ENCODE results near the gene PTP4A2. TPM values are rescaled to one million over a fixed set of nuclear protein-coding genes. Genes with fewer than 3 reads are reported as not detected.
A peak's percentile ranks its signal among the peaks of the same experiment; 100 is the strongest.
"Not testable (repeated sequence)": the region's sequence is repeated elsewhere in the genome, so short reads cannot be mapped to it uniquely, and the experiment has no call there.

The PTP4A2 gene
- total RNA-seq, 2 experiments from 2014 or later, result 275 to 285 TPM

- CTCF ChIA-PET, result interaction anchor here (1.5 to 15.5 kb wide), 5 partner anchors 9 to 129 kb away, joined by 3 to 487 read pairs (median 6); partner anchors contain the start of gene SPOCD1
- H3K4me1 Mint-ChIP-seq (ENCODE audit: low read depth), result peaks cover 51% of the 10 kb centered on the region
- intact Hi-C loops (cut with micrococcal nuclease), result loop anchor here (1.0 to 5.0 kb wide), 2 partner anchors 12 to 68 kb away; partner anchors contain the start of gene KHDRBS1
- peak overlapping the region; percentile 76 for H3K4me3 Mint-ChIP-seq
- H3K36me3 Mint-ChIP-seq, result no peaks in the 10 kb centered on the region
- H3K9me3 Mint-ChIP-seq, result no peaks in the 10 kb centered on the region
- POLR2A ChIA-PET, result interaction anchor here (0.6 to 8.6 kb wide), 5 partner anchors 9 to 69 kb away, joined by 3 to 130 read pairs (median 5); partner anchors contain the start of gene KHDRBS1
- H3K27ac Mint-ChIP-seq, result peak overlapping the region; percentile 91
- H3K27me3 Mint-ChIP-seq, result no peaks in the 10 kb centered on the region
- DNase-seq, result peak; percentile 89
Measured at GRCh38 chr1:31944205-31945089, 6.3 kb upstream of the PTP4A2 start.

DNA sequence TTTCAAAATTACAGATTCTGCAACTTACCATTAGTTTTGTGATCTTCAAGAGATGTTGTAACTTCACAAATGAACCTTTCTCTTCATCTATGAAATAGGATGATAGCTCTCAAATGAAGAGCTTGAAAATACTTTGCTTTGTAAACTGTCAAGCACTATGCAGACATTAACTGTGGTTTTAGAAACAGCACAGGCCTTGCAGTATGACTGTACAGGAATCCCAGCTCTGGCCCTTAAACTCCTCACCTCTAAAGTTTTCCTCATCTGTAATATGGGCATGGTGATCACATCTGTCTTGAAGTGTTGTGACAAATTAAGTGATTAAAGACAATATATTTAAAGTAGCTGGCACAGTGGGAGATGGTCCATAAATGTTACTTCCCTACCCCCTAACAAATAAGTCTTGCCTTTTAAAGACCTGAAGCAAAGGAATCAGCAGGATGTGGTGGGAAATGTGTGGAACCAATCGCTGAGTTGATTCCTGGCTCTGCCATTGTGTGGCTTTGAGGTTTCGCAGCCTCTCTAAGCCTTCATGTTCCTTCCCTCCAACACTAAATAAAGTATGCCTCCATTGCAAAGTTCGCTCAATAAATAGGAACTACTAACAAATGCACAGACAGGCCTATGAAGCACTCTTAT is 5.5 kb upstream of the PTP4A2 start:
- ChIA-PET CTCF (interaction anchor here (1.1 to 15.5 kb wide), 7 partner anchors 8 to 154 kb away, joined by 3 to 487 read pairs (median 5); partner anchors contain the start of gene SPOCD1), POLR2A (interaction anchor here (0.6 to 8.6 kb wide), 7 partner anchors 11 to 70 kb away, joined by 3 to 130 read pairs (median 5); partner anchors contain the start of gene KHDRBS1)
- Mint-ChIP-seq H3K27me3 (no peaks in the 10 kb centered on the region), H3K36me3 (no peaks in the 10 kb centered on the region), H3K4me3 (peak overlapping the region; percentile 76), H3K9me3 (no peaks in the 10 kb centered on the region), H3K4me1 (ENCODE audit: low read depth) (peaks cover 59% of the 10 kb centered on the region), H3K27ac (peak overlapping the region; percentile 91)
- intact Hi-C loops (cut with micrococcal nuclease), result loop anchor here (1.0 to 5.0 kb wide), 3 partner anchors 13 to 69 kb away; partner anchors contain the start of gene KHDRBS1
- peak; percentile 58 for DNase-seq

DNA sequence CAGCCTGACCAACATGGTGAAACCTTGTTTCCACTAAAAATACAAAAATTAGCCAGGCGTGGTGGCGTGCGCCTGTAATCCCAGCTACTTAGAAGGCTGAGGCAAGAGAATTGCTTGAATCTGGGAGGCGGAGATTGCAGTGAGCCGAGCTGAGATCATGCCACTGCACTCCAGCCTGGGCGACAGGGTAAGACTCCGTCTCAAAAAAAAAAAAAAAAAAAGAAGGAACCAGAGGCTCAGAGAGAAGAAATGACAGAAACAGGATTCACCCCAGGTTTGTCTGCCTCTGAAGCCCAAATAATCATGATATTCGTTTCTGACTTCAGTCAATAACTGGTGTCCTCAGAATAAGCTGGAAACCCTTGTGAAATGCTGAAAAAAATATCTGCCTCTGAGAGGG is 3.9 kb upstream of the PTP4A2 start:
- intact Hi-C loops (cut with micrococcal nuclease), result loop anchor here (2.0 to 5.0 kb wide), 2 partner anchors 13 to 70 kb away; partner anchors contain the start of gene KHDRBS1

GRCh38 chr1:31939484-31940329 is 1.5 kb upstream of the PTP4A2 start:
- Mint-ChIP-seq H3K4me3 (peak overlapping the region; percentile 76), H3K27ac (peak overlapping the region; percentile 95), H3K36me3 (peaks cover 24% of the 10 kb centered on the region), H3K27me3 (no peaks in the 10 kb centered on the region), H3K9me3 (no peaks in the 10 kb centered on the region), H3K4me1 (ENCODE audit: low read depth) (peaks cover 66% of the 10 kb centered on the region)
- DNase-seq, result peak; percentile 92
- ChIA-PET CTCF (interaction anchor here (0.6 to 15.5 kb wide), 16 partner anchors 8 to 151 kb away, joined by 3 to 487 read pairs (median 3); no protein-coding TSS in a partner anchor), POLR2A (interaction anchor here (1.0 to 8.6 kb wide), 7 partner anchors 13 to 29 kb away, joined by 3 to 130 read pairs (median 4); no protein-coding TSS in a partner anchor)
- intact Hi-C loops (cut with micrococcal nuclease), result loop anchor here (1.0 to 10.0 kb wide), 7 partner anchors 17 to 1185 kb away; partner anchors contain the start of genes KHDRBS1, LAPTM5, MARCKSL1 and TMEM39B

More for the DNA sequence above, 3.9 kb upstream of the PTP4A2 start:
- Mint-ChIP-seq H3K4me1 (ENCODE audit: low read depth) (peaks cover 60% of the 10 kb centered on the region), H3K4me3 (peak overlapping the region; percentile 2), H3K27ac (peak overlapping the region; percentile 69)
- not testable (repeated sequence) for H3K27me3 Mint-ChIP-seq, H3K36me3 Mint-ChIP-seq, H3K9me3 Mint-ChIP-seq, DNase-seq
- ChIA-PET CTCF (interaction anchor here (1.2 to 15.5 kb wide), 2 partner anchors 8 to 17 kb away, joined by 3 to 487 read pairs; no protein-coding TSS in a partner anchor), POLR2A (interaction anchor here (1.0 to 8.6 kb wide), 3 partner anchors 9 to 13 kb away, joined by 3 to 130 read pairs (median 6); no protein-coding TSS in a partner anchor)

GRCh38 chr1:31937300-31938183 is 626 bp downstream of the PTP4A2 start:
- no peaks in the 10 kb centered on the region for H3K9me3 Mint-ChIP-seq
- CTCF ChIA-PET, result interaction anchor here (0.7 to 15.5 kb wide), 9 partner anchors 8 to 199 kb away, joined by 3 to 487 read pairs (median 4); partner anchors contain the start of gene SPOCD1
- H3K27ac Mint-ChIP-seq, result peak overlapping the region; percentile 96
- peak; percentile 84 for DNase-seq
- POLR2A ChIA-PET, result interaction anchor here (0.7 to 8.6 kb wide), 11 partner anchors 8 to 170 kb away, joined by 3 to 130 read pairs (median 4); partner anchors contain the start of genes KHDRBS1 and KPNA6
- peaks cover 66% of the 10 kb centered on the region for H3K4me1 Mint-ChIP-seq (ENCODE audit: low read depth)
- peak overlapping the region; percentile 98 for H3K4me3 Mint-ChIP-seq
- no peaks in the 10 kb centered on the region for H3K27me3 Mint-ChIP-seq
- H3K36me3 Mint-ChIP-seq, result peaks cover 32% of the 10 kb centered on the region
- intact Hi-C loops (cut with micrococcal nuclease), result loop anchor here (2.0 to 10.0 kb wide), 4 partner anchors 135 to 1183 kb away; partner anchors contain the start of genes LAPTM5, MARCKSL1 and TMEM39B

- ChIA-PET CTCF (interaction anchor here (15.5 kb wide), 1 partner anchor 22 kb away, joined by 487 read pairs; no protein-coding TSS in a partner anchor), POLR2A (interaction anchor here (1.0 kb wide), 1 partner anchor 19 kb away, joined by 3 read pairs; no protein-coding TSS in a partner anchor)
- intact Hi-C loops (cut with micrococcal nuclease), result loop anchor here (1.0 to 10.0 kb wide), 4 partner anchors 9 to 1182 kb away; partner anchors contain the start of genes LAPTM5, MARCKSL1 and TMEM39B
- Mint-ChIP-seq H3K27me3 (no peaks in the 10 kb centered on the region), H3K9me3 (no peaks in the 10 kb centered on the region), H3K36me3 (peaks cover 33% of the 10 kb centered on the region), H3K4me3 (peak overlapping the region; percentile 98), H3K27ac (peak overlapping the region; percentile 96), H3K4me1 (ENCODE audit: low read depth) (peaks cover 66% of the 10 kb centered on the region)
- DNase-seq, result no peak
Measured at GRCh38 chr1:31936981-31937299, 1.2 kb downstream of the PTP4A2 start.

- Mint-ChIP-seq H3K4me3 (peak overlapping the region; percentile 98), H3K9me3 (no peaks in the 10 kb centered on the region), H3K27ac (peak overlapping the region; percentile 96), H3K27me3 (no peaks in the 10 kb centered on the region), H3K36me3 (peaks cover 36% of the 10 kb centered on the region), H3K4me1 (ENCODE audit: low read depth) (peaks cover 70% of the 10 kb centered on the region)
- ChIA-PET POLR2A (interaction anchor here (1.0 to 1.7 kb wide), 3 partner anchors 10 to 26 kb away, joined by 3 to 7 read pairs (median 3); no protein-coding TSS in a partner anchor), CTCF (interaction anchor here (1.3 to 15.5 kb wide), 2 partner anchors 8 to 22 kb away, joined by 10 to 487 read pairs; no protein-coding TSS in a partner anchor)
- peak; percentile 36 for DNase-seq
- intact Hi-C loops (cut with micrococcal nuclease), result loop anchor here (1.0 to 10.0 kb wide), 4 partner anchors 8 to 1182 kb away; partner anchors contain the start of genes LAPTM5, MARCKSL1 and TMEM39B
Measured at GRCh38 chr1:31936278-31936980, 1.7 kb downstream of the PTP4A2 start.

DNA sequence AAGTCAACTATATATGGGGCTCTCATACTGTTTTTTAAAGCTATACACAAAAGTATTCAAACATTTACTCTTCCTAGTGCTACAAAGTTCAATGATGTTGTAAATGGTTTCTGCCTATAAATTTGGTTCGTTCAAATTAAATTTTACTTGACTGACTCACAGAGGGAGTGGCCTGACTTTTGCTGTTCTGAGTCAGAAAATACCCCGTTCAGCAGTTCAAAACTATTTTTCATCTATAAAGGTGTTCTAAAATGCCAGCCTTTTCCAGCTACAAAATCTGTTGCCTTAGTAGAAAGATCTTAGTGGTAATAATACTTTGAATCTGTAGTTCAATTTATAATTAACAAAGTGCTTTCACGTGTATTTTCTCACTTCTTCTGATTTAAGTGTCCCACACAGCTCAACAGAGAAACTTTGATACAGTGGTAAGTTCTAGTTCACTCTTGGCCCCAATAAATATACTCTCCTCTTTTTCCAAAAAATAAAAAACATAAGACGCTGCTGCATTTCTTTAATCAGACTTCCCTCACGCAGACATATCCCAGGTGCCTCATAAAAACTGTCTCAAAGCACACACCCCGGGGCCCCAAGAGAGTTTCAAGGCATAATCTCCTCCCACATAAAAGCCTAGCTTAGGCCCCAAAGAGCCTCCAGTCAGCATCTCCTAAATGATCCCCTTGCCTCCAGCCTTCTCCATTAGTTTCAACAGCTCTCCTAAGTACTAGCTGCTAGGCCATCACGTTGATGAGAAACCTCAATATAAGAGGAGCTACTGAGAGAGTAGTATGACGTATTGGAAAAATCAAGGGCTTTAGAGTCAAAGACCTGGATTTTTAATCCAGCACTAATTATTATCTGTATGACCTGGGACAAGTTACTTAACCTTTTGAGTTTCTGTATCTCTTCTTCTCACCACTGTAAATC is 3.2 kb downstream of the PTP4A2 start:
- intact Hi-C loops (cut with micrococcal nuclease), result loop anchor here (1.0 to 10.0 kb wide), 5 partner anchors 24 to 1180 kb away; partner anchors contain the start of genes LAPTM5, MARCKSL1 and TMEM39B
- Mint-ChIP-seq H3K4me3 (peak overlapping the region; percentile 98), H3K4me1 (ENCODE audit: low read depth) (peaks cover 76% of the 10 kb centered on the region), H3K36me3 (peaks cover 40% of the 10 kb centered on the region), H3K27ac (peak overlapping the region; percentile 96), H3K27me3 (no peaks in the 10 kb centered on the region), H3K9me3 (no peaks in the 10 kb centered on the region)
- POLR2A ChIA-PET, result interaction anchor here (0.6 to 1.9 kb wide), 11 partner anchors 9 to 43 kb away, joined by 3 to 13 read pairs (median 3); no protein-coding TSS in a partner anchor
- CTCF ChIA-PET, result interaction anchor here (0.8 to 15.5 kb wide), 7 partner anchors 9 to 43 kb away, joined by 3 to 487 read pairs (median 5); no protein-coding TSS in a partner anchor
- DNase-seq, result peak; percentile 45

Measured in activated CD4-positive, alpha-beta memory T cell treated with anti-CD3 and anti-CD28 coated beads for 36 hours (primary cell).